GM21390 (cell line): ENCODE results near the gene IL11.

Source experiments
- ATAC-seq: cut with Tn5 transposase; IDR thresholded peaks from one replicate; pipeline ENCODE4 v1.9.1; 2021; ENCODE audit not compliant: unreplicated experiment

Gene IL11

GRCh38 chr19:55373993-55374757 lies 3.9 kb upstream of the IL11 start:
- no peak for ATAC-seq

GRCh38 chr19:55373306-55373992 lies 3.2 kb upstream of the IL11 start:
- ATAC-seq, result no peak

GRCh38 chr19:55372316-55373081 lies 2.2 kb upstream of the IL11 start:
- ATAC-seq, result no peak

- ATAC-seq, result no peak
These were observed 484 bp downstream of the IL11 start for GRCh38 chr19:55369653-55370304.

- no peak for ATAC-seq
These were observed 1.3 kb downstream of the IL11 start for GRCh38 chr19:55368701-55369563.

GRCh38 chr19:55368106-55368505 lies 2.2 kb downstream of the IL11 start:
- no peak for ATAC-seq

GRCh38 chr19:55366790-55367189 lies 3.5 kb downstream of the IL11 start:
- ATAC-seq, result no peak

GRCh38 chr19:55365964-55366363 lies 4.3 kb downstream of the IL11 start:
- no peak for ATAC-seq

- ATAC-seq, result no peak
These were observed 5.0 kb downstream of the IL11 start for GRCh38 chr19:55365245-55365644.

- ATAC-seq, result no peak
These were observed 7.1 kb downstream of the IL11 start, which contains the start of gene GARIN5B for GRCh38 chr19:55362990-55363716. GARIN5B (minus strand) TSS chr19:55363260; CDS start chr19:55363066, 194 bp downstream.

GRCh38 chr19:55362174-55362989 lies 7.9 kb downstream of the IL11 start:
- ATAC-seq, result no peak

GRCh38 chr19:55360902-55361301 lies 9.4 kb downstream of the IL11 start:
- ATAC-seq, result no peak

GRCh38 chr19:55358943-55359908 lies 11.0 kb downstream of the IL11 start:
- no peak for ATAC-seq

- ATAC-seq, result no peak
These were observed 11.8 kb downstream of the IL11 start for GRCh38 chr19:55358493-55358892.

GRCh38 chr19:55355213-55355821 lies 14.9 kb downstream of the IL11 start:
- ATAC-seq, result no peak

GRCh38 chr19:55354698-55355212 lies 15.5 kb downstream of the IL11 start, which contains the start of gene COX6B2:
COX6B2 (minus strand) TSS chr19:55354719; CDS start chr19:55354521, 198 bp downstream.
- ATAC-seq, result no peak
